ENCODE results near the gene CLC.

The CLC gene

GRCh38 chr19:39745643-39746042 lies 7.8 kb upstream of the CLC start:
- TF ChIP-seq CTCF (IDR thresholded peaks at IDR 0.05; ENCODE audit: low read depth, low read length): no peak
- no peak for DNase-seq (ENCODE audit: extremely low read depth, low read depth)

GRCh38 chr19:39740395-39740794 lies 2.6 kb upstream of the CLC start:
- DNase-seq (ENCODE audit: extremely low read depth, low read depth): no peak
- TF ChIP-seq CTCF (IDR thresholded peaks at IDR 0.05; ENCODE audit: low read depth, low read length): no peak

GRCh38 chr19:39738814-39739213 lies 985 bp upstream of the CLC start:
- no peak for DNase-seq (ENCODE audit: extremely low read depth, low read depth)
- no peak for TF ChIP-seq CTCF (IDR thresholded peaks at IDR 0.05; ENCODE audit: low read depth, low read length)

- DNase-seq (ENCODE audit: extremely low read depth, low read depth): no peak
- no peak for TF ChIP-seq CTCF (IDR thresholded peaks at IDR 0.05; ENCODE audit: low read depth, low read length)
These were observed 478 bp downstream of the CLC start for GRCh38 chr19:39737351-39737750.

- TF ChIP-seq CTCF (IDR thresholded peaks at IDR 0.05; ENCODE audit: low read depth, low read length): no peak
- no peak for DNase-seq (ENCODE audit: extremely low read depth, low read depth)
These were observed 1.7 kb downstream of the CLC start for GRCh38 chr19:39736088-39736487.

GRCh38 chr19:39735688-39736087 lies 2.1 kb downstream of the CLC start:
- TF ChIP-seq CTCF (IDR thresholded peaks at IDR 0.05; ENCODE audit: low read depth, low read length): no peak
- no peak for DNase-seq (ENCODE audit: extremely low read depth, low read depth)

GRCh38 chr19:39733841-39734240 lies 4.0 kb downstream of the CLC start:
- no peak for DNase-seq (ENCODE audit: extremely low read depth, low read depth)
- no peak for TF ChIP-seq CTCF (IDR thresholded peaks at IDR 0.05; ENCODE audit: low read depth, low read length)

Measured in AG09319 (cell line).